Activated CD4-positive, alpha-beta T cell treated with anti-CD3 and anti-CD28 coated beads, Interleukin-10, Interleukin-2, amounts not matched to agents 100 ng/mL and 50 ng/mL, durations not matched to agents 16 hours and 8 hours (primary cell): Measurements from ENCODE around the gene AKT3.
"Not testable (repeated sequence)": the region's sequence is repeated elsewhere in the genome, so short reads cannot be mapped to it uniquely, and the experiment has no call there.

ENCODE experiments used
- DNase-seq: peaks from one replicate; pipeline ENCODE4 v3.0.0-alpha.2; 2020

The AKT3 gene

GRCh38 chr1:243772361-243773050 lies 77.5 kb downstream of the AKT3 start:
- not testable (repeated sequence) for DNase-seq

- DNase-seq = no peak
Observed at GRCh38 chr1:243770860-243771259, 79.2 kb downstream of the AKT3 start.

- no peak for DNase-seq
Observed at GRCh38 chr1:243765676-243766075, 84.4 kb downstream of the AKT3 start.

- no peak for DNase-seq
Observed at GRCh38 chr1:243763806-243764205, 86.2 kb downstream of the AKT3 start.

GRCh38 chr1:243758647-243759046 lies 91.4 kb downstream of the AKT3 start:
- DNase-seq = no peak

- DNase-seq = no peak
Observed at GRCh38 chr1:243756529-243756928, 93.5 kb downstream of the AKT3 start.

GRCh38 chr1:243754348-243754747 lies 95.7 kb downstream of the AKT3 start:
- no peak for DNase-seq

GRCh38 chr1:243751506-243751905 lies 98.5 kb downstream of the AKT3 start:
- DNase-seq = no peak

GRCh38 chr1:243748706-243749283 lies 101.2 kb downstream of the AKT3 start:
- peak; percentile 74 for DNase-seq

GRCh38 chr1:243748227-243748626 lies 101.8 kb downstream of the AKT3 start:
- no peak for DNase-seq

GRCh38 chr1:243746751-243747150 lies 103.3 kb downstream of the AKT3 start:
- DNase-seq = no peak

- no peak for DNase-seq
Observed at GRCh38 chr1:243745356-243745755, 104.7 kb downstream of the AKT3 start.

- no peak for DNase-seq
Observed at GRCh38 chr1:243742819-243743218, 107.2 kb downstream of the AKT3 start.

GRCh38 chr1:243740255-243740999 lies 109.6 kb downstream of the AKT3 start:
- DNase-seq = no peak

- no peak for DNase-seq
Observed at GRCh38 chr1:243739335-243740003, 110.6 kb downstream of the AKT3 start.

GRCh38 chr1:243738020-243738419 lies 112.0 kb downstream of the AKT3 start:
- DNase-seq = no peak

GRCh38 chr1:243735457-243735856 lies 114.6 kb downstream of the AKT3 start:
- DNase-seq = peak; percentile 55

- no peak for DNase-seq
Observed at GRCh38 chr1:243734308-243734695, 115.7 kb downstream of the AKT3 start.

- no peak for DNase-seq
Observed at GRCh38 chr1:243733670-243734307, 116.3 kb downstream of the AKT3 start.

- DNase-seq = no peak
Observed at GRCh38 chr1:243732637-243733036, 117.4 kb downstream of the AKT3 start.

GRCh38 chr1:243731974-243732625 lies 117.9 kb downstream of the AKT3 start:
- DNase-seq = no peak

- DNase-seq = no peak
Observed at GRCh38 chr1:243731301-243731891, 118.6 kb downstream of the AKT3 start.
